Activated naive CD4-positive, alpha-beta T cell treated with anti-CD3 and anti-CD28 coated beads for 36 hours (primary cell): ENCODE results near the gene HAUS8. TPM values are rescaled to one million over a fixed set of nuclear protein-coding genes. Genes with fewer than 3 reads are reported as not detected.
"Not testable (repeated sequence)": the region's sequence is repeated elsewhere in the genome, so short reads cannot be mapped to it uniquely, and the experiment has no call there.

ENCODE experiments used
- CTCF ChIA-PET: fragments of 350-600 bp; sonication (Branson Sonifier 250); formaldehyde crosslinking; loops from one replicate; lab custom pipeline; 2021; ENCODE audit warnings: antibody characterized with exemption; lab: Charles Lee
- DNase-seq: peaks from one replicate; pipeline ENCODE4 v3.0.0-alpha.2; 2020
- H3K27ac Mint-ChIP-seq: one replicate; pipeline ENCODE4 v1.8.0; 2021; ENCODE audit warnings: mild to moderate bottlenecking, mixed read lengths
- H3K27me3 Mint-ChIP-seq: one replicate; pipeline ENCODE4 v1.8.0; 2021; ENCODE audit warnings: low read depth, mixed read lengths
- H3K36me3 Mint-ChIP-seq: one replicate; pipeline ENCODE4 v1.8.0; 2021; ENCODE audit warnings: low read depth, mixed read lengths
- H3K4me1 Mint-ChIP-seq: one replicate; pipeline ENCODE4 v1.8.0; 2021; ENCODE audit warnings: low read depth, mixed read lengths
- H3K4me3 Mint-ChIP-seq: one replicate; pipeline ENCODE4 v1.8.0; 2021; ENCODE audit warnings: mild to moderate bottlenecking, moderate library complexity, mixed read lengths
- H3K9me3 Mint-ChIP-seq: one replicate; pipeline ENCODE4 v1.8.0; 2021; ENCODE audit warnings: mixed read lengths
- intact Hi-C: fragments of 100-400 bp; cut with micrococcal nuclease; formaldehyde crosslinking; loops from one replicate; pipeline ENCODE4 v1.15.1; 2023
- total RNA-seq, 2 experiments: library from RNA; stranded (reverse); gene quantifications; one replicate each; pipeline ENCODE4 v1.2.3, GENCODE V29; 2021

The HAUS8 gene
- total RNA-seq, 2 experiments from 2014 or later: 47.3 to 48.8 TPM

DNA sequence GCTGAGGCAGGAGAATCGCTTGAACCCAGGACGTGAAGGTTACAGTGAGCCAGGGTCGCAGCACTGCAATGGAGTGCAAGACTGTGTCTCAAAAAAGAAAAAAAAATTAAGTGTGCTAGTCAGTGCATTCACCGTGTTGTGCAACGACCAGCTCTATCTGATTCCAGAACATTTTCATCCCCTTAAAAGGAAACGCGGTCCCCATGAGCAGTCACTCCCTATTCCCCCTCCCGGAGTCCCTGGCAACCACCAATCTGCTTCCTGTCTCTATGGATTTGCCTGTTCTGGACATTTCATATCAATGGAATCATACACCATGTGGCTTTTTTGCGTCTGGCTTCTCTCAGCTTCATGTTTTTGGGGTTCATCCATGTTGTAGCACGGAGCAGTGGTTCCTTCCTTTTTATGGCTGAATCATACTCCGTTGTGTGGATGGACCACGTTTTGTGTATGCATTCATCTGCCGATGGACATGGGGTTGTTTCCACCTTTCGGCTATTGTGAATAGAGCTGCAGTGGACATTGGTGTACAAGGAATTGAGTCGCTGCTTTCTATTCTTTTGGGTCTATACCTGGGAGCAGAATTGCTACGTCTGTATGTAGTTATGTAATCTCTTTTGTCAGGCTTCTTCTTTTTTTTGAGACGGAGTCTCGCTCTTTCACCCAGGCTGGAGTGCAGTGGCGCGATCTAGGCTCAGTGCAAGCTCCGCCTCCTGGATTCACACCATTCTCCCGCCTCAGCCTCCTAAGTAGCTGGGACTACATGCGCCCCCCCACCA, 20.1 kb upstream of the HAUS8 start:
- Mint-ChIP-seq H3K27me3 (no peaks in the 10 kb centered on the region), H3K36me3 (peaks cover 4% of the 10 kb centered on the region), H3K4me3 (no peak overlapping the region), H3K9me3 (no peaks in the 10 kb centered on the region), H3K27ac (no peak overlapping the region), H3K4me1 (peaks cover 21% of the 10 kb centered on the region)
- CTCF ChIA-PET: interaction anchor here (0.6 kb wide), 1 partner anchor 1293 kb away, joined by 5 read pairs; no protein-coding TSS in a partner anchor
- DNase-seq: no peak
- intact Hi-C loops: no loop called here

DNA sequence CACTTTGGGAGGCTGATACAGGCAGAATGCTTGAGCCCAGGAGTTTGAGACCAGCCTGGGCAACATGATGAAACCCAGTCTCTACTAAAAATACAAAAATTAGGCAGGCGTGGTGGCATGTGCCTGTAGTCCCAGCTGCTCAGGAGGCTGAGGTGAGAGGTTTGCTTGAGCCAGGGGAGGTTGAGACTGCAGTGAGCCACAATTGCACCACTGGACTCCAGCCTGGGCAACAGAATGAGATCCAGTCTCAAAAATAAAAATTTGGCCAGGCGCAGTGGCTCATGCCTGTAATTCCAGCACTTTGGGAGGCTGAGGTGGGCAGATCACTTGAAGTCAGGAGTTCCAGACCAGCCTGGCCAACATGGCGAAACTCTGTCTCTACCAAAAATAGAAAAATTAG, 19.4 kb upstream of the HAUS8 start:
- H3K27ac Mint-ChIP-seq, H3K4me3 Mint-ChIP-seq, H3K36me3 Mint-ChIP-seq, intact Hi-C loops, DNase-seq, H3K9me3 Mint-ChIP-seq, CTCF ChIA-PET, H3K27me3 Mint-ChIP-seq: not testable (repeated sequence)
- H3K4me1 Mint-ChIP-seq: peaks cover 28% of the 10 kb centered on the region

DNA sequence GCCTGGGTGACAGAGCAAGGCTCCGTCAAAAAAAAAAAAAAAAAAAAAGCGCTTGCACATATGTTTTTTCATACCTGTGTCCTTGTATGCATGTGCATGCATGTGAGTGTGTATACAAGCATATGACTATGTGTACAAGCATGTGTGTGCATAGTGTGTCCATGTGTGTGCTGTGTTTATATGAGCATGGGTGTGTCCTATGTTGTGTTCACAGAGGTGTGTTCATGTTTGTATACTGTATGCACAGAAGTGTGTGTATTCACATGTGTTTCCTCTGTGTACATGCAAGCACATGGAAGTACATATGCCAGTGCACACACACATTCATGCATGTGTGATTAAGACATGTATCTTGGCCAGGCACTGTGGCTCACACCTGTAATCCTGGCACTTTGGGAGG, 17.4 kb upstream of the HAUS8 start:
- CTCF ChIA-PET: no interaction called here
- Mint-ChIP-seq H3K27me3 (no peaks in the 10 kb centered on the region), H3K36me3 (peaks cover 9% of the 10 kb centered on the region), H3K4me3 (no peak overlapping the region), H3K4me1 (peaks cover 43% of the 10 kb centered on the region), H3K9me3 (no peaks in the 10 kb centered on the region), H3K27ac (no peak overlapping the region)
- DNase-seq: no peak
- intact Hi-C loops: no loop called here

DNA sequence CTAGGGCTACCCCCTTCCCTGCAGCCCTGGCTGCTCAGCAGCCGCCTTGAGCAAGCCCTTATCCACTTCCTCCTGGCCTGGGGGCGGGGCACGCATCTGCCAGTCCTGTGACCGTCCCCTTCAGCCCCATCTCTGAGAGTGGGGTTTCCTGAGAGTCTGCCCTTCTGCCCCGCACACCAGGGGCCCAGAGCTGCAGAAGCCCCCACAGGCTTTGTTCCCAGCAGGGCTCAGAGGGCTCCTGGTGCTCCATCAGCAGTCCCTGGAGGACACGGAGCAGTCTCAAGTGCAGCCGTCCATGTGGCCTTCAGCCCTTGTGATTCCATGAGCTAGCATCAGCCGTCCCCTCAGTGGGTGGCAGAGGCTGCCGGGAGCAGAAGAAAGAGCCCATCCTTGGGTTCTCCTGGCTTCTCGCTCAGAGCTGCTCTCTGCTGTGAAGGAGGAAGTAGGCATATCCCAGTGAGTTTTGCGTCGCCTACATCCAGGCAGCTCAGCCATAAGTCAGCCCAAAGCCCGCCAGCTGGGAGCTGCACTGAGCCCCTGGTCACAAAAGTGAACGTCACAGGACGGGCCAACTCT, 16.6 kb upstream of the HAUS8 start:
- DNase-seq: no peak
- Mint-ChIP-seq H3K4me1 (peaks cover 45% of the 10 kb centered on the region), H3K4me3 (no peak overlapping the region), H3K27me3 (no peaks in the 10 kb centered on the region), H3K27ac (no peak overlapping the region), H3K9me3 (no peaks in the 10 kb centered on the region), H3K36me3 (peaks cover 9% of the 10 kb centered on the region)
- intact Hi-C loops: no loop called here
- CTCF ChIA-PET: interaction anchor here (0.5 kb wide), 1 partner anchor 8 kb away, joined by 3 read pairs; no protein-coding TSS in a partner anchor

DNA sequence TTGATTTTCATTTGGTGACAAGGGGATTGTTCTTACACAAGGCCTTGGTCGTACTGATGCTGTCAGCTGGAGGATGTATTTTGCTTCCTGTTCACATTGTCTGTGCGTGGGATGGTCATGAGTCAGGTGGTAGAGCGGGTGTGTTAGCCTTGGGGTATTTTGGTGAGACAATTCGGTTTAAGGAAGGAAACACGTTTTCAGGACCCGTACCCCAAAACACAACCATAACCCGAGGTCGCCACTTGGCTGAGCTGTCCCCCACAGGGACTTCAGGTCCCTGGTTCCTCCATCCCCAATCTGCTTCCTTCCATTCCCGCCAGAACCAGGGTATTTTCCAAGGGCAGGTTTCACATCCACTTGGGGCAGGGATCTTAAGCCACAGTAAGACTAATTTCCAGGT, 15.3 kb upstream of the HAUS8 start:
- H3K4me1 Mint-ChIP-seq: peaks cover 49% of the 10 kb centered on the region
- peak; percentile 68 for DNase-seq
- CTCF ChIA-PET: interaction anchor here (0.7 kb wide), 1 partner anchor 10 kb away, joined by 3 read pairs; no protein-coding TSS in a partner anchor
- H3K9me3 Mint-ChIP-seq: no peaks in the 10 kb centered on the region
- intact Hi-C loops: no loop called here
- peak overlapping the region; percentile 52 for H3K27ac Mint-ChIP-seq
- no peak overlapping the region for H3K4me3 Mint-ChIP-seq
- no peaks in the 10 kb centered on the region for H3K27me3 Mint-ChIP-seq
- peaks cover 11% of the 10 kb centered on the region for H3K36me3 Mint-ChIP-seq

DNA sequence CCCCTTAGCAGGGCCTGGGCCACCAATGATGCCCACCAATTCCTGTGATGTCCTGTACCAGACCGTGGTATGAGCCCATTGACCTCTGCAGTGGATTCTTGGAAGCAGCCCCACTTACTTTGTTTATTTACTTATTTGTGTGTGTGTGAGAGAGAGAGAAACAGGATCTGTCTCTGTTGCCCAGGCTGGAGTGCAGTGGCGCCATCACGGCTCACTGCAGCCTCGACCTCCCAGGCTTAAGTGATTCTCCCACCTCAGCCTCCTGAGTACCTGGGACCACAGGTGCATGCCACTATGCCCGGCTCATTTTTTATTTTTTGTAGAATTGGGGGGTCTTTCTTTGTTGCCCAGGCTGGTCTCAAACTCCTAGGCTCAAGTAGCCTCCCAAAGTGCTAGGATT, 13.3 kb upstream of the HAUS8 start:
- CTCF ChIA-PET: no interaction called here
- H3K4me1 Mint-ChIP-seq: peaks cover 54% of the 10 kb centered on the region
- no peak for DNase-seq
- intact Hi-C loops: no loop called here
- H3K27me3 Mint-ChIP-seq: no peaks in the 10 kb centered on the region
- H3K9me3 Mint-ChIP-seq: no peaks in the 10 kb centered on the region
- H3K27ac Mint-ChIP-seq: no peak overlapping the region
- H3K4me3 Mint-ChIP-seq: no peak overlapping the region
- peaks cover 11% of the 10 kb centered on the region for H3K36me3 Mint-ChIP-seq

DNA sequence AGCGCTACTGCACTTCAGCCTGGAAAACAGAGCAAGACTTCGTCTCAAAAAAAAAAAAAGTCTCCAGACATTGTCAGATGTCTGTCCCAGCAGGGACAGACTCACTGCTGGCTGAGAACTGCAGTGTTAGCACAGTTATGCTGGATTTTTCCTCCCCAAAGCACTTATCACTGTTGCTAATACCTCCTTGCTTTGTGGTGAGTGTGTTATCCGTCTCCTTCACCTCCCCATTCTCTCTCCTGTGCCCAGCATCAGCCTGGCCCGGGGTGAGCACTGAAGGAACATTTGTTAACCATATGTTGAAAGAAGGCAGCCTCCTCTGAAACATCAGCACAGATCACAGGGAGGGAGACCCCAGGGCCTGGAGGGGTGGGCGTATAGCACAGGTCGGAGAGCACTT, 11.6 kb upstream of the HAUS8 start:
- Mint-ChIP-seq H3K9me3 (no peaks in the 10 kb centered on the region), H3K4me3 (no peak overlapping the region), H3K36me3 (peaks cover 11% of the 10 kb centered on the region), H3K27me3 (no peaks in the 10 kb centered on the region), H3K27ac (no peak overlapping the region), H3K4me1 (peaks cover 59% of the 10 kb centered on the region)
- CTCF ChIA-PET: no interaction called here
- DNase-seq: no peak
- intact Hi-C loops: no loop called here

DNA sequence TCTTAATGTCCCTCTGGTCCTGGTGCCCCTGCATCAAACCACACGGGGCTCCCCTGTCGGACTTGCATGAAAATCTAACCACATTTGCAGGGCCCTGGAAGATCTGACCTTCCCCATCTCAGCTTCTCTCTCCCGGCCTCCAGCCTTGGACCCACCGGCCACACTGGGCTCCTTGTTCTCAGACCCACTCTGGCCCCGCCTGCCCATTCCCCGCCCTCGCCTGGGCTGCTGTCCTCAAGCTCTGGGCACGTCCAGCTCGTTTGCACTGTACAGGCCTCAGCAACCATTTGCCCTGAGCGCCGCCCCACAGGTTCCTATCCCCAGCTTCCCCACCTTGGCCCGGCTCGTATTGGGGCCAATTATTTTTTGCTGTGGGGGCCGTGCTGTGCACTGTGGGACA, 10.9 kb upstream of the HAUS8 start:
- Mint-ChIP-seq H3K4me3 (no peak overlapping the region), H3K4me1 (peaks cover 60% of the 10 kb centered on the region), H3K27me3 (no peaks in the 10 kb centered on the region), H3K9me3 (no peaks in the 10 kb centered on the region), H3K27ac (no peak overlapping the region), H3K36me3 (peaks cover 11% of the 10 kb centered on the region)
- no peak for DNase-seq
- intact Hi-C loops: no loop called here
- CTCF ChIA-PET: interaction anchor here (0.6 kb wide), 1 partner anchor 46 kb away, joined by 3 read pairs; no protein-coding TSS in a partner anchor

DNA sequence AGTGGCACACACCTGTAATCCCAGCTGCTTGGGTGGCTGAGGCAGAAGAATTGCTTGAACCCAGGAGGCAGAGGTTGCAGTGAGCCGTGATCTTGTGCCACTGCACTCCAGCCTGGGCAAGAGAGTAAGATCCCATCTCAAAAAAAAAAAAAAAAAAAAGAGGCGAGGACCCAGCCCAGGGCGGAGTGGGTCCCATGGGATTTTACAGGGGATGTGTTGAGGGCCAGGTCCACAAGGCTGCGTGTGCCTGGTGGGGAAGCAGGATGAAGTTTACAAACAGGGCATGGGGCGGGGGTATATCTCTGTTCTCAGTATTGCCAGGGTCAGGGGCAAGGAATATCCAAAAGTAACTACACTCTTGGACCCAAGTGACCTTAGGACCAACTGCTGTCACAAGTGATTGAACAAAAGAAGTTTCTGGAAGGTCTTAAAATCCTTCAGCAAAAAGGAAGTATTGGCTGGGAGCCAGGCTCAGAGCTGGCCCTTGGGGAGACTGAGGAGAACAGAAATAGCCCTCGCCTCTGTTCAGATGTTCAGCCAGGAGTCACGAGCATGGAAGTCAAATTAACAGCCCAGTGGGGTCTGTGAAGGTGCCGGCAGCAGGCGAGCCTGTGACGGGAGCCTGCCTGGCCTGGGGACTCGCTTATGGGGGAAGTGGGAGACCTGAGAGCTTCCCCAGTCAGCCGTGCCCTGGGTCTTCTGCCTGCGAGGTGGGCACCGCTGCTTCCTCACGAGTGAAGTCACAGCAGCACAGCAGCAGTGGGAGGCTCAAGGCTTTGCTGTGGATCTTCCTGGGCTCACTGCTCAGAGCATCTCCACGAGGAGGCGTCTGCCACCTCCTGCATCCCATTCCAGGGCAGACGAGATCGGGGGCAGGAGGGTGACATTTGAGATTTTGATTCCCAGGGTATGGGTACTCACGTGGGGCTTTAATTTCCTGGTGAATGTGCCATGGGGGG, 6.7 kb upstream of the HAUS8 start:
- no peak overlapping the region for H3K4me3 Mint-ChIP-seq
- intact Hi-C loops: no loop called here
- no peak overlapping the region for H3K27ac Mint-ChIP-seq
- H3K27me3 Mint-ChIP-seq: no peaks in the 10 kb centered on the region
- peaks cover 4% of the 10 kb centered on the region for H3K36me3 Mint-ChIP-seq
- peaks cover 64% of the 10 kb centered on the region for H3K4me1 Mint-ChIP-seq
- no peaks in the 10 kb centered on the region for H3K9me3 Mint-ChIP-seq
- no peak for DNase-seq
- CTCF ChIA-PET: no interaction called here

DNA sequence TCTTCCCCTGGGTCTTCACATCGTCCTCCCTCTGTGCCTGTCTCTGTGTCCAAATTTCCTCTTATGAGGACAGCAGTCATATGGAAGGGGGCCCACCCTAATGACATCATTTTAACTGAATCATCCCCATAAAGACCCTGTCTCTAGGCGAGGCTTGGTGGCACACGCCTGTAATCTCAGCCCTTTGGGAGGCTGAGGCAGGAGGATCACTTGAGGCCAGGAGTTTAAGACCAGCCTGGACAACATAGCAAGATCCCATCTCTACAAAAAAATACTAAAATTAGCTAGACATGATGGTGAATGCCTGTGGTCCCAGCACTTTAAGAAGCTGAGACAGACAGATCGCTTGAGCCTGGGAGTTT, 5.2 kb upstream of the HAUS8 start:
- CTCF ChIA-PET: interaction anchor here (0.7 to 1.3 kb wide), 2 partner anchors 11 to 234 kb away, joined by 3 read pairs; no protein-coding TSS in a partner anchor

DNA sequence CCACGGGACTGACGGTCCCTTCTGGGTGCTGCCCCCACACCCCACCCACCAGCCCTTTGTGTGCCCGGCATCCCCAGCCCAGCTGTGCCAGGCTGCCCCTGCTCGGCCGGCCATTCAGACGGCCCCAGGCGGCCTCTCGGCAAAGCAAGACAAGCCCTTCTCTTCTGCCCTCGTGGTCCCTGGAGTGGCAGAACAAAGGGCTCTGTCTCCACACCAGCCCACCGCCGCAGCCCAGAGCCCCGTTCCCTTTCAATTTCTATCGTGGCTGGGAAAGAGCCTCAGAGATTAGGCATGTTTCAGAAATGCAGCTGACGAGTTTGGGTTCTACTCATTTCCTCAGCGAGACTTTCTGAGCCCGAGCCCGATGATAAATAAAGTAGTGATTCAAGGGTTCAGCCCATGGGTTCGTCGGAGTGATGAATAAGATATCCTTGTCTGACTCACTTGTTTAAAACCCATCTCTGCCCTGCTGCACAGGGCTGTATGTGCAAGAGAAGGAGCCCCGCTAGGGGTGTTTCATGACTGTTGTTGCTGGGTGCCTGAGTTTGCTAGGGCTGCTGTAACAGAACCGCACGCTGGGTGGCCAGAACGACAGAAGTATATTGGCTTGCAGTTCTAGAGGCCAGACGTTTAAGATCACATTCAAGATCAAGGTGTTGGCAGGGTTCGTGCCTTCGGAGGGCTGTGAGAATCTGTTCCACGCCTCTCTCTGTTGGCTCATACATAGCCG, 4.6 kb upstream of the HAUS8 start:
- H3K36me3 Mint-ChIP-seq: peaks cover 2% of the 10 kb centered on the region
- peak overlapping the region; percentile 53 for H3K4me3 Mint-ChIP-seq
- intact Hi-C loops: loop anchor here (1.0 to 10.0 kb wide), 6 partner anchors 45 to 1953 kb away; partner anchors contain the start of genes BST2 and OCEL1
- DNase-seq: peak; percentile 84
- no peaks in the 10 kb centered on the region for H3K27me3 Mint-ChIP-seq
- H3K4me1 Mint-ChIP-seq: peaks cover 55% of the 10 kb centered on the region
- CTCF ChIA-PET: interaction anchor here (1.3 kb wide), 1 partner anchor 11 kb away, joined by 3 read pairs; no protein-coding TSS in a partner anchor
- H3K9me3 Mint-ChIP-seq: no peaks in the 10 kb centered on the region
- H3K27ac Mint-ChIP-seq: peak overlapping the region; percentile 44

More for the DNA sequence above, 5.2 kb upstream of the HAUS8 start:
- H3K4me3 Mint-ChIP-seq: peak overlapping the region; percentile 25
- H3K36me3 Mint-ChIP-seq: peaks cover 2% of the 10 kb centered on the region
- H3K9me3 Mint-ChIP-seq: no peaks in the 10 kb centered on the region
- peaks cover 61% of the 10 kb centered on the region for H3K4me1 Mint-ChIP-seq
- DNase-seq: no peak
- intact Hi-C loops: loop anchor here (1.0 kb wide), 3 partner anchors 45 to 146 kb away; partner anchors contain the start of gene OCEL1
- H3K27me3 Mint-ChIP-seq: no peaks in the 10 kb centered on the region
- H3K27ac Mint-ChIP-seq: no peak overlapping the region
